Fibroblast of lung (primary cell): ENCODE results near the gene MYDGF. TPM values are rescaled to one million over a fixed set of nuclear protein-coding genes. Genes with fewer than 3 reads are reported as not detected.

ENCODE experiments used
- DNase-seq, 2 donors: peaks; one replicate each; pipeline versions ENCODE4 v3.0.0 to v3.0.0-alpha.2; 2010; ENCODE audit warnings: low read depth in 2 of 2
- H2AFZ ChIP-seq: 2 replicates; pipeline ENCODE4 v1.5.1; 2012; ENCODE audit warnings: low read length, control low read depth, inconsistent platforms
- H3K27ac ChIP-seq: 2 replicates; pipeline ENCODE4 v1.5.1; 2011; ENCODE audit warnings: low read length, control low read depth; ENCODE audit not compliant: insufficient read depth
- H3K27me3 ChIP-seq: 2 replicates; pipeline ENCODE4 v1.5.1; 2011; ENCODE audit warnings: mild to moderate bottlenecking, low read length; ENCODE audit not compliant: control insufficient read depth, insufficient read depth
- H3K36me3 ChIP-seq: 2 replicates; pipeline ENCODE4 v1.5.1; 2011; ENCODE audit warnings: low read length; ENCODE audit not compliant: control insufficient read depth, insufficient read depth
- H3K4me1 ChIP-seq: 2 replicates; pipeline ENCODE4 v1.5.1; 2011; ENCODE audit warnings: low read length; ENCODE audit not compliant: control insufficient read depth, insufficient read depth; ENCODE audit errors: extremely low read depth
- H3K4me2 ChIP-seq: 2 replicates; pipeline ENCODE4 v1.5.1; 2011; ENCODE audit warnings: low read length, control low read depth; ENCODE audit not compliant: insufficient read depth; ENCODE audit errors: extremely low read depth
- H3K4me3 ChIP-seq, 4 experiments: fragments of 200-600 bp in 1 of 4; sonication (generic) in 1 of 4; replicated peaks in 1 of 4; 2 replicates each; pipeline ENCODE4 v1.5.1; 2011 to 2016; ENCODE audit warnings: low read length in 4 of 4, low read depth in 3 of 4, mild to moderate bottlenecking in 3 of 4, control low read depth in 2 of 4, inconsistent platforms in 1 of 4, mixed read lengths in 1 of 4; ENCODE audit not compliant: insufficient read depth in 1 of 4; ENCODE audit errors: control extremely low read depth in 1 of 4
- H3K79me2 ChIP-seq: 2 replicates; pipeline ENCODE4 v1.5.1; 2012; ENCODE audit warnings: mild to moderate bottlenecking, low read length, inconsistent platforms; ENCODE audit not compliant: control insufficient read depth, insufficient read depth
- H3K9ac ChIP-seq: 2 replicates; pipeline ENCODE4 v1.5.1; 2011; ENCODE audit warnings: mild to moderate bottlenecking, low read length, control low read depth; ENCODE audit not compliant: insufficient read depth
- H3K9me3 ChIP-seq: 2 replicates; pipeline ENCODE4 v1.5.1; 2012; ENCODE audit warnings: low read depth, low read length; ENCODE audit not compliant: control insufficient read depth, insufficient read depth
- H4K20me1 ChIP-seq: 2 replicates; pipeline ENCODE4 v1.5.1; 2011; ENCODE audit warnings: low read length; ENCODE audit not compliant: control insufficient read depth, insufficient read depth; ENCODE audit errors: extremely low read depth
- CTCF ChIP-seq, 2 donors: IDR thresholded peaks in 1 of 2; conservative IDR thresholded peaks in 1 of 2; 1 replicate in 1 of 2; 2 replicates in 1 of 2; pipeline ENCODE4 v1.5.1; 2011 to 2012; ENCODE audit warnings: low read length in 2 of 2, control low read depth in 1 of 2, inconsistent platforms in 1 of 2, low read depth in 1 of 2, mild to moderate bottlenecking in 1 of 2
- EZH2 ChIP-seq: IDR thresholded peaks from 2 replicates; pipeline ENCODE4 v1.5.1; 2012; ENCODE audit warnings: low read length, control low read depth, mild to moderate bottlenecking; ENCODE audit errors: missing control alignments
- polyA plus RNA-seq, 2 donors: library from polyadenylated mRNA; depleted of rRNA in 1 of 2; stranded (reverse) in 1 of 2; unstranded in 1 of 2; fragments of >200 nt; gene quantifications; 2 replicates each; pipeline ENCODE4 v1.2.1, GENCODE V29; 2011 to 2012; ENCODE audit warnings: missing spikeins in 1 of 2
- total RNA-seq: library from RNA; depleted of rRNA; stranded (reverse); fragments of >200 nt; gene quantifications from 2 replicates; pipeline ENCODE4 v1.2.1, GENCODE V29; 2014

Gene MYDGF
- total and polyA plus RNA-seq, 2 donors (not counting 1 experiment from before 2014, with no cell fraction given): 167 to 181 TPM

DNA sequence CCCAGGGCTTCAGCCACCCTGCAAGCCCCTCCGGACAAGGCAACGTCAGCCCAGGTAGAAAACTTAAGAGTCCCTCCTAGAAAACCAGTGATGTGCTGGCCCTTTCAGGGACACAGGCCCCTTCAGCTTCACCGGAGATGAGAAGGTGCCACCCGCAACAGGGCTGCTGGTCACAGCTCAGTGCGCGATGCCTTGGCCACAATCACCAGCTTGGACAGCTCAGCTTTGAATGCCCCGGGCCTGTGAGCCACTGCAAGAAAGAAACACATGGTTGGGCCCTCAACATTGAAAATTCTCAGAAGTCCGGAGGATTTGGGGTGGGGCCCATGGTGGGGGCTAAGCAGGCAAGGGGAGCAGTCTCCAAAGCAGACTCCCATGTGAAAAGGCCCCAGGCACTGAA lies 12.3 kb downstream of the MYDGF start:
- Histone ChIP-seq H3K4me2 (no peak overlapping the region), H3K27me3 (no peaks in the 10 kb centered on the region), H3K79me2 (no peaks in the 10 kb centered on the region), H3K4me3 (no peak overlapping the region), H3K27ac (no peak overlapping the region), H4K20me1 (no peaks in the 10 kb centered on the region), H3K9ac (no peak overlapping the region), H3K9me3 (no peaks in the 10 kb centered on the region), H2AFZ (no peak overlapping the region), H3K36me3 (peaks cover 25% of the 10 kb centered on the region), H3K4me1 (no peaks in the 10 kb centered on the region)
- no peak for TF ChIP-seq EZH2
- TF ChIP-seq CTCF (conservative IDR thresholded peaks at IDR 0.05 in 1 of 2, IDR thresholded peaks at IDR 0.05 in 1 of 2; ENCODE audit: low read depth in 1 of 2, low read length in 2 of 2): no peak
- no peak for DNase-seq

- Histone ChIP-seq H3K27ac (no peak overlapping the region), H3K9me3 (no peaks in the 10 kb centered on the region), H3K27me3 (no peaks in the 10 kb centered on the region), H4K20me1 (no peaks in the 10 kb centered on the region), H2AFZ (no peak overlapping the region), H3K4me1 (no peaks in the 10 kb centered on the region), H3K9ac (no peak overlapping the region), H3K79me2 (no peaks in the 10 kb centered on the region), H3K4me2 (no peak overlapping the region), H3K36me3 (peaks cover 25% of the 10 kb centered on the region), H3K4me3 (no peak overlapping the region)
- DNase-seq: no peak
- TF ChIP-seq EZH2 (no peak), CTCF (conservative IDR thresholded peaks at IDR 0.05 in 1 of 2, IDR thresholded peaks at IDR 0.05 in 1 of 2; ENCODE audit: low read depth in 1 of 2, low read length in 2 of 2) (no peak)
These were observed 12.9 kb downstream of the MYDGF start for GRCh38 chr19:4657262-4657661.

DNA sequence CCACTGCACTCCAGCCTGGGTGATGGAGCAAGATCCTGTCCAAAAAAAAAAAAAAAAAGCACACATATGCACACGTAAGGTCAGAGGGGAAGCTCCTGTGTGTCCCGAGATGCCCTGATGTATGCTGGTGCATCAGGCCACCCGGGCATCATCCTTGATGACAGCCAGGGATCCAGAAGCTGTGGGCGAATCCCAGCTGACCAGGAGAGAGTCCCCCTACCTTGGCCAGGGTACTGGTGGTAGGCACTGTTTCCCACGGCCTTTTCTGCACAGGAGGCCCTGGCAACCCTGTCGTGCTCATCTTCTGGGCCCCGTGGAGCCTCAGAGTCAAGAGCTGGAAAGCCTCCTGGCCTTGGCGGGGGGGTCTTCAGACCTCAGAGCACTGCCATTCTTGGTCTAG lies 14.0 kb downstream of the MYDGF start:
- Histone ChIP-seq H3K4me2 (no peak overlapping the region), H3K9ac (no peak overlapping the region), H2AFZ (no peak overlapping the region), H3K36me3 (peaks cover 30% of the 10 kb centered on the region), H3K27me3 (no peaks in the 10 kb centered on the region), H3K79me2 (no peaks in the 10 kb centered on the region), H3K27ac (no peak overlapping the region), H3K9me3 (no peaks in the 10 kb centered on the region), H3K4me1 (no peaks in the 10 kb centered on the region), H3K4me3 (no peak overlapping the region), H4K20me1 (no peaks in the 10 kb centered on the region)
- no peak for DNase-seq
- no peak for TF ChIP-seq CTCF (conservative IDR thresholded peaks at IDR 0.05 in 1 of 2, IDR thresholded peaks at IDR 0.05 in 1 of 2; ENCODE audit: low read depth in 1 of 2, low read length in 2 of 2)
- no peak for TF ChIP-seq EZH2
